Upper lobe of left lung (tissue), 4 donors: ENCODE measurements around the gene SEC23IP.
"Not testable (repeated sequence)": the region's sequence is repeated elsewhere in the genome, so short reads cannot be mapped to it uniquely, and the experiment has no call there.

Experiments used
- CTCF ChIP-seq, 6 experiments: fragments of 450-650 bp in 4 of 6; fragments of 200-600 bp in 2 of 6; sonication (generic) in 2 of 6; IDR thresholded peaks; one replicate each; pipeline ENCODE4 v1.5.1; 2016 to 2019; ENCODE audit warnings: antibody characterized with exemption in 6 of 6
- EP300 ChIP-seq, 4 donors: sonication (generic); formaldehyde crosslinking; IDR thresholded peaks; one replicate each; pipeline ENCODE4 v1.5.1; 2017; ENCODE audit warnings: antibody characterized with exemption in 4 of 4, control low read depth in 2 of 4
- POLR2A ChIP-seq, 4 donors: fragments of 450-650 bp; IDR thresholded peaks; one replicate each; pipeline ENCODE4 v1.5.1; 2016 to 2017; ENCODE audit warnings: antibody characterized with exemption in 4 of 4, mild to moderate bottlenecking in 2 of 4

- TF ChIP-seq CTCF, POLR2A, EP300 (IDR thresholded peaks at IDR 0.05): not testable (repeated sequence)
These were observed 712 bp upstream of the SEC23IP start for GRCh38 chr10:119891849-119892187.
